GM12872 (cell line): ENCODE data around the gene SHISAL2A.

Experiments
- TF ChIP-seq, protein P1 (sequence below): IDR thresholded peaks from 3 replicates; pipeline ENCODE4 v1.5.1; 2011; ENCODE audit warnings: low read depth, mild to moderate bottlenecking, low read length, moderate library complexity; ENCODE audit not compliant: insufficient read depth

Gene SHISAL2A

DNA sequence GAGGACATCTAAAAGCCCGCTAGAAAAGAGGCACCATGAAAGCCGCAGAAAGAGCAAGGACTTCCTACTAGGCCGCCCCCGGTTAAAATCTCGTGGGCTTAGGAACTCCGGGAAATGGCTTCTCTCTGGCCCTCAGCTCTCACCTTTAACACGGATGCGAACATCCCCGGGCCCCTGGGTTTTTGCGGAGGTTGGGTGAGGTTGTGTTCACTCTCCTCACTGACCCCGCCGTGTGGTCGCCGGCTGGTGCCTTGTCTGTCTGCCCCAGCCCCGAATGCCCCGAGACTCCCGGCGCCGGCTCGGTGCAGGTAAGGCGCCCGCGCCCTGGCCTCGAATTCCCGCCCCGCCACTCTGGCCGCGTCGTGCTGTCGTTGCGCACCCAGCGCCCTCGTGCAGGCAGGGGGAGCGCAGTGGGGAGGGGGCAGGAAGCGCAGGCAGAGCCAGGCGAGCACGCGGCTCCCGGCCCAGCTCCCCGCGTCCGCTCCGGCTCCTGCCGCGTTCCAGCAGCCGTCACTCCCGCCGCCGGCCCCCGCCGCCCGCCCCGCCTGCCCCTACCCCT is at the start of gene SHISAL2A:
Gene SHISAL2A (plus strand): TSS at position 437 of the 559 bp plus-strand sequence. CDS start 326 bp downstream, outside the sequence.
- TF ChIP-seq, protein P1, sequence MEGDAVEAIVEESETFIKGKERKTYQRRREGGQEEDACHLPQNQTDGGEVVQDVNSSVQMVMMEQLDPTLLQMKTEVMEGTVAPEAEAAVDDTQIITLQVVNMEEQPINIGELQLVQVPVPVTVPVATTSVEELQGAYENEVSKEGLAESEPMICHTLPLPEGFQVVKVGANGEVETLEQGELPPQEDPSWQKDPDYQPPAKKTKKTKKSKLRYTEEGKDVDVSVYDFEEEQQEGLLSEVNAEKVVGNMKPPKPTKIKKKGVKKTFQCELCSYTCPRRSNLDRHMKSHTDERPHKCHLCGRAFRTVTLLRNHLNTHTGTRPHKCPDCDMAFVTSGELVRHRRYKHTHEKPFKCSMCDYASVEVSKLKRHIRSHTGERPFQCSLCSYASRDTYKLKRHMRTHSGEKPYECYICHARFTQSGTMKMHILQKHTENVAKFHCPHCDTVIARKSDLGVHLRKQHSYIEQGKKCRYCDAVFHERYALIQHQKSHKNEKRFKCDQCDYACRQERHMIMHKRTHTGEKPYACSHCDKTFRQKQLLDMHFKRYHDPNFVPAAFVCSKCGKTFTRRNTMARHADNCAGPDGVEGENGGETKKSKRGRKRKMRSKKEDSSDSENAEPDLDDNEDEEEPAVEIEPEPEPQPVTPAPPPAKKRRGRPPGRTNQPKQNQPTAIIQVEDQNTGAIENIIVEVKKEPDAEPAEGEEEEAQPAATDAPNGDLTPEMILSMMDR, result no peak

DNA sequence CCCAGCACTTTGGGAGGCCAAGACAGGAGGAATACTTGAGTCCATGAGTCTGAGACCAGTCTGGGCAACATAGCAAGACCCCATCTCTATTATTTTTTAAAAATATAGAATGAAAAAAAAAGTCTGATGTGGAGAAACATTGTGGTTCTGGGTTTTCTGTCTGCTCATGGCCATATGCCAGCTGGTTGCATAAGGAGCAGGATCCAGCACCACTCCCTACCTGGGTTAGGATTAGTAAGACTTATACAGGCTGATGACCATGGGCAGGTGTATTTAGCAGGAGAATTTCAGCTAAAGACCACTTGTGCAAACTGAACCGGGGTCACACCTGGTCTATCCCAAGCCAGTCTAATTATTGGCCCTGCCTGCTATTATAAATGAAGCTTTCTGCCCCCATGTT is 47.5 kb upstream of the SHISAL2A start:
- TF ChIP-seq, protein P1, result no peak

DNA sequence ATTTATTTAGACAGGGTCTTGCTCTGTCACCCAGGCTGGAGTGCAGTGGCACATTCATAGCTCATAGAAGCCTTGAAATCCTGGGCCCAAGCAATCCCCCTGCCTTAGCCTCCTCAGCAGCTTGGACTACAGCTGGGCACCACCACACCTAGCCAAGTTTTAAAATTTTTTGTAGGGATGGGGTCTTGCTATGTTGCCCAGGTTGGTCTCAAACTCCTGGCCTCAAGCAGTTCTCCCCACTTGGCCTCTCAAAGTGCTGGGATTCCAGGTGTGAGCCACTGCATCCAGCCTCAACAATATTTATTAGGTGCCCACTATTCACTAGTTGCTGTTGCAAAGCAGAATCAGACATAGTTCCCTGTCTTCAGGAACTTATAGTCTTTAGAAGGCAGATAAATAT is 44.9 kb upstream of the SHISAL2A start:
- TF ChIP-seq, protein P1, result no peak

DNA sequence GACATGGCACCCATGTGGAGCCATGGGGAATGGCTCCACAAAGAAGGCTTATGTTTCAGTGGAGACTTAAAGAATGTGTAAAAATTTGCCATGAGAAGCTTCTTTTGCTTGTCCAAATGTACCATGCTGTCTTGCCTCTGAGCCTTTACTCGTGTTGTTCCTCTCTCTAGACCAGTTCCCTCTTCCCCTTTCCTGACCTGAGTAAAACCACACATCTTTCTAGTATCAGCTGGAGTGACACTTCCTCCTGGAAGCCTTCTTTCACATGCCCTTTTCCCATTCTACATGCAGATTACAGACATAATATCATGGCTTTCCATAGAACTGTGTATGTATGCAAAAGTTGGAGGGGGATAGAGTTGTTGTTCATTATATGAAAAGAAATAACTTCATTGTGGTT is 44.4 kb upstream of the SHISAL2A start:
- TF ChIP-seq, protein P1, result no peak

DNA sequence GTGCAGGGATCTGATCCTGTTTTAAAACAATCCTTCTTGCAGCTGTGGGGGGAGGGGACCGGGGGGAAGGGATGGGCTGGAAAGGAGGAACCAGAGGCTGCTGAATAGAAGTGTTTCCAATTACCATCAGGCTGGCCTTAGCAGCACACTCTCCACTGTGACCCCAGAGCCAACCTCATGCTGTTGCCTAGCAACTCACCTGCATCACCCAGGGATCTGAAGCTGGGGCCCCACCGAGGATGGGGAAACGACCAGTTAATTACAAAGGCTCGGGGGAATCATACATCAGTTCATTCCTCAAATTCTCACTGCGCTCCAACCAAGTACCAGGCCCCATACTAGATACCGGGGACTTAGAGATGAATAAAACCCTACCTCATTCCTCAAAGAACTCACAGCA is 42.7 kb upstream of the SHISAL2A start:
- TF ChIP-seq, protein P1, result no peak

DNA sequence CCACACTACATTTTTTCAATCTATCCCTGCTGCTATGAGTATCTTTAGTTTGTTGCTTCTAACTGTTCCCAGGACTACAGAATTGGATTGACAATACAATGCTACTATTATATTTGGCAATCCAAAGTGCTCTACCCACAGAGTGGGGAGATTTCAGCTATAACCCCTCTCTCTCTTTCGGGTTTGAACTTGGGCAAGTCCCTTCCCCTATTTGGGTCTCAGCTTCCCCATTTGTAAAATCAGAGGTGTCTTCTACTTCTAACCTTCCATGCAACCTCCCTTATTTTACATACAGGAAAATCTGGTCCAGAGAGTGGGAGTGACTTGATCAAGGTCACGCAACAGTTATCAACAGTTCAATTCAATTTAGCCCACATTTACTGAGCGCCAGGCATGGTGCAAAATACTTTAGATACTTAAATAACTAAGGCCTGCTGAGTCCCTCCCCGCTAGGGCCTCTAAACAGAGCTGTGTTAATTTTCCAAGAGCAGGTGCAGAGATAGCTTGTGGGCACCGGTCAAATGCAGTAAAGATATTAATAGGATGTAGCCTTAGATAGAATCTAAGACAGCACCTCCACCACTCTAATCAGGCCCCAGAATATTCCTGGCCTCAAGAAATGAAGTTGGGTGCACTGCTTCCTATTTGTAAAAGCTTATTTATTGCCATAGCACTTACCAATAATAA is 40.2 kb upstream of the SHISAL2A start:
- TF ChIP-seq, protein P1, result no peak

DNA sequence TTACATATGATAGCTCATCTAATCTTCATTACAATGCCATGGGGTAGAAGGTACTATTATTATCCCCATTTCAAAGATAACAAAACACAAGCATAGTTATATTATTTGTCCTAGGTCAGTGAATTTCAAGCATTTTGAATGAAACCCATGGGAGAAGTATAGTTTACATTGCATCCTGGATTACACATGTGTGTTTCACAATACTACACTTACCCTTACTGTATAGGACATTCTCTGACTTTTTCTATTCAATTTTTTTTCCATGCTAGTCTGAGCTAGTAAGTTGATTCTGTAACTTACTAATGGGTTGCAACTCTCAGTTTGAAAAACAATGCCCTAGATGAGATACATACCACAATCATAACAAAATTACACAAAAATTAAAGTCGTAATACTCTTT is 39.5 kb upstream of the SHISAL2A start:
- TF ChIP-seq, protein P1, result no peak
